Stimulated activated CD4-positive, alpha-beta T cell treated with anti-CD3 and anti-CD28 coated beads, Interleukin-15, amount 100 ng/mL, for 24 hours (primary cell): ENCODE data around the gene CCL14.
"Not testable (repeated sequence)": the region's sequence is repeated elsewhere in the genome, so short reads cannot be mapped to it uniquely, and the experiment has no call there.

Source experiments
- DNase-seq: peaks from one replicate; pipeline ENCODE4 v3.0.0-alpha.2; 2020

CCL14 gene

GRCh38 chr17:35986643-35987042 is at the start of gene CCL14:
Gene CCL14, minus strand, starts transcription at chr17:35986729. Its CDS starts 80 bp downstream, at chr17:35986649.
- no peak for DNase-seq

DNA sequence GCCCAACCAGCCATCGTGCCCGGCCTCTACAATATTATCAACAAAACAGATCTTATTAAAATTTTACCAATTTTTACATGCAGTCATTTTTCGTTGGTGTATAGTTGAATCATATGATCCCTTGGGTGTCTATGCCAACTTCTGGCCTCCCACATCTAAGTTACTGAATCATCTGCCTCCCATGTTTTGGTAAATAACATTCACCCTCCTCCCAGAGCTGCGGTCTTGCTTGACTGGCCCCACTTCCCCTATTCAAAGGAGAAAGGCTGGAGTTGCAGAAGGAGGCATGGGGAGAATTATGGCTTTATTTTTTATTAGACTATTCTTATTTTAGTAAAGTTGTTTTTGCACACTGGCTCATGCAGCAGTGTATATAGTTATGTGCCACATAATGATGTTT is 49.7 kb upstream of the CCL14 start:
- no peak for DNase-seq

- DNase-seq, result no peak
These were observed 47.6 kb upstream of the CCL14 start for GRCh38 chr17:36034127-36034526.

DNA sequence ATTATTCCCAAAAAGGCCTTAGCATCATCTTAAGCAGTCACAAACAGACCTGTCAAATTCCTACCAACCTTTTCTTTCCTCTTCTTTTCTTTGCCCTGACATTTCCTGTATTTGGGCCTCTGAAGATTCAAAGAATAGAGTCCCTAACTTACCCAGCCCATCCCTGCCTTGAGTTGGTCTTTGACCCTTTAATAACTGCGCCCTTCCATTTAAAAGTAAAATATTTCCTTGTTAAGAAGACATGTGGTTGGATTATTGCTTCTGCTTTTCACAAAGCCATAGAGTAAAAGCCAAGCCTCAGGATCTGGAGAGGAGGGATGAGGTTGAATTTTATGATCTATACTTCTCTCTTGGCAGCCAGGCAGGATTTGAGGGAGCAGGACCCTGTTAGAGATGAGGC is 44.4 kb upstream of the CCL14 start:
- DNase-seq, result no peak

DNA sequence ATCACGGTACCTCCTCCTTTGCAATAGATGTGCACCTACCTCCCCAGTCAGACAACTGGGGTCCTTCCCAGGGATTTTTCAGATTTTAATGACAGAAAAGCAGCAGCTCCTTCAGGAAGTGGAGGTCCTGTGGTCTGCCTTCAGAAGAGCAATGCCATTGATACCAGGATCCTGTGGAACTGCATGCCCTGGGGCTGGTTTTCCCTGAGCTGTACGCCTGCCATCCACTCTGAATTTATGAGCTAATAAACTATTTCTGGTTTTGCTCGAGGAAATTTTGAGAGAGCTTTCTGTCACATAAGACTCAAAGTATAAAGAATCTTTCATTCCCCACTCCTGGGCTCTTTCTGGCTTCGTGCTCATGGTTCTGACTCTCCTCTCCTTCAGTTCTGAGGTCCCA is 41.2 kb upstream of the CCL14 start:
- no peak for DNase-seq

- DNase-seq, result no peak
These were observed 37.8 kb upstream of the CCL14 start for GRCh38 chr17:36024106-36024869.

DNA sequence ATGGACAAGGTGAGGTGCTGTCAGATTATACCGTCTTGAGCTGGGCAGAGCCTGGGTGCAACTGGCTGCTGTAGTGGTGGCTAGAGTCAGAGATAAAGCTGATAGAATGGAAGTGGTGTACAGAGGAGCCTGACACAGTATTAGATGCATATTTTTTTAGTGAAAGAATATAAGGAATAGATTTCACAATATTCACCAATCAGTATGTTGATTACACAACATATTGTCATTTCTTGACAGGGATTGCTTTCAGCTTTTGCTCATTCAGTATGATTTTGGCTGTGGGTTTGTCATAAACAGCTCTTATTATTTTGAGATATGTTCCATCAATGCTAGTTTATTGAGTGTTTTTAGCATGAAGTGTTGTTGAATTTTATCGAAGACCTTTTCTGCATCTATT is 32.9 kb upstream of the CCL14 start:
- DNase-seq, result no peak

- DNase-seq, result no peak
These were observed 31.3 kb upstream of the CCL14 start, which contains the start of gene CCL23 for GRCh38 chr17:36017799-36018198. Gene CCL23, minus strand, starts transcription at chr17:36017972. Its CDS starts 75 bp downstream, at chr17:36017897.

DNA sequence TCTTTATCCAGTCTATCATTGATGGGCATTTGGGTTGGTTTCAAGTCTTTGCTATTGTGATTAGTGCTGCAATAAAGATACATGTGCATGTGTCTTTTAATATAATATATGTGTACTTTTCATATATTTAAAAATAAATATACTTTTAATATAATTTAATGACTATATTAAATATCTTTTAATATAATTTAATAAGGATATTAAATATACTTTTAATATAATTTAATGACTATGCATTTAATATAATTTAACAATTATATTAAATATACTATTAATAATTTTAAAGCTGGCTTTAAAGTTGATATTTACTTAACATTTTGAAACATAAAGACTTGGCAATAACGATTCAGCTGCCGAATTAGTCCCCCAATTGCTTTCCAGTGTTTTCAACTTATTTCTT is 30.0 kb upstream of the CCL14 start:
- DNase-seq, result no peak

GRCh38 chr17:36015895-36016294 is 29.4 kb upstream of the CCL14 start:
- not testable (repeated sequence) for DNase-seq

DNA sequence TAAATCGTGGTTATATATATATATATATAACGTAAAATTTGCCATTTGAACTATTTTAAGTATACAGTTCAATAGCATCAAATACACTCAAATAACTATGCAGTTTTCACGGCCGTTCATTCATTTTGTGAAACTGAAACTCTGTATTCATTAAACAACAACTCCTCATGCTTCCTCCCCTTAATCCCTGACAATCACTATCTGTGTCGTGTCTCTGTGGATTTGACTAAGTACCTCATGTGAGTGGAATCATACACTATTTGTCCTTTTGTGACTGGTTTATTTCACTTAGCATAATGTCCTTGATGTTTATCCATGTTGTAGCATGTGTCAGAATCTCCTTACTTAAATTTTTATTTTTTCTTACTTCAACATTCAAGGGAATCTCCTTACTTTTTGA is 28.4 kb upstream of the CCL14 start:
- no peak for DNase-seq

DNA sequence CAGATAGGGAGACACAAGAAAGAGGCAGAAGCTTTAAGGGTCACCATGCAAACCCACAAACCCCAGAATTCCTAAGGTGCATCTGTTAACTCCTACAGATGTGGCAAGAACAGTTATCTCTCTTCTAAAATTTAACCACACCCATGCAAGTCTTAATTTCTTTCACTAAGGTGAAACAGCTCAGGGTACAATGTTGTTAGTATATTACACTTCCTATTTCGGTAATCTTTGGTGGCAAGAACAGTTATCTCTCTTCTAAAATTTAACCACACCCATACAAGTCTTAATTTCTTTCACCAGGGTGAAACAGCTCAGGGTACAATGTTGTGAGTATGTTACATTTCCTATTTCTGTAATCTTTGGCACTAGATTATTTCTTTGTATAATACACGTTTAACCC is 24.7 kb upstream of the CCL14 start:
- no peak for DNase-seq

- DNase-seq, result peak; percentile 14
These were observed 22.6 kb upstream of the CCL14 start for GRCh38 chr17:36008998-36009665.

- no peak for DNase-seq
These were observed 18.1 kb upstream of the CCL14 start for GRCh38 chr17:36004594-36005108.

- DNase-seq, result no peak
These were observed 16.1 kb upstream of the CCL14 start for GRCh38 chr17:36002631-36003030.

DNA sequence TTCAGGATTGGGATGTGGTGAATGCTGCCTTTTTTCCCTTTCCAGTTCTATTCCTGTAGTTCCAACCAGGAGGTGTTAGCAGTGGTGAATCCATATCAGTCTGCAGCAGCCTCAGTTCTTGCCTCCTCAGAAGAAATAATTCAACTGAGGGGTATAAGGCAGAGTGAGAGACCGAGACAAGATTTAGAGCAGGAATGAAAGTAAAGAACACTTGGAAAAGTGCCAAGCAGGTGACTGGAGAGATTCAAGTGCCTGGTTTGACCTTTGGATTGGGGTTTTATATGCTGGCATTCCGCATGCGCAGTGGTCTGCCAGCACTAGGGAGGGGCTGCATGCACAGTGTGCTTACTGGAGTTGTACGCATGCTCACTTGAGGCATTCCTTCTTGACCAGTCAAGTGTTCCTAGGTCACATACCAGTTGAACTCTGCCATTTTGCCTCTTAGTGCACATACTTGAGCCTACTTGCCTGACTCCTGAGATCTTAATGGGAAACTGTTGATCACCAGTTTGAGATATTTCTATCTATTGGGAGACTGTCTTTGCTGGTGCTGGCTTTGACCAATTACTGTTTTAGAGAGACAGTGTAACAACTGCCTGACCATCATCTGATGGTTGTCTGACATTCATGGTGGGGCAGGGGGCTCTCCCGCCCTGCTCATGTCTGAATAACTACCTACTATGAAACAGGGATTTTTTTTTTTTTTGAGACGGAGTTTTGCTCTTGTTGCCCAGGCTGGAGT is 15.5 kb upstream of the CCL14 start:
- no peak for DNase-seq

GRCh38 chr17:36001110-36001771 is 14.7 kb upstream of the CCL14 start, which contains the start of gene CCL15:
Gene CCL15, minus strand, starts transcription at chr17:36001553. Its CDS starts 61 bp downstream, at chr17:36001492.
- DNase-seq, result no peak

DNA sequence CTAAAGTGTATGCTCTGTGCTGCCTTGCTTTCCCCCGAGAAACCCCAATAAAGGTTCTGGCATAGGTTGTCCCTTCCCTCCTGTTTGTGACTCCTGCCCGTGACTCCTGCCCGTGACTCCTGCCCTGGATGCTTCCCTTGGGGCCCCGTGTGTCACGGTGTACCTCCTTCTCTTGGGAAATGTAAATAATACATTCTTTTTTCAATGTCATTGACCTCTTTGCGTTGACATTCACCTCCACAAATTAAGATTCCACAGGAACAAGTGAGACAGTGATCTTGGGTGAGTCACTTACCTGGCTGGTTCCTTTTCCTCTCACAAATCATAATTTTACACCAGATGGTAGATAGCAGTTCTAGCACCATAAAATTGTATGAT is 14.2 kb upstream of the CCL14 start:
- no peak for DNase-seq

DNA sequence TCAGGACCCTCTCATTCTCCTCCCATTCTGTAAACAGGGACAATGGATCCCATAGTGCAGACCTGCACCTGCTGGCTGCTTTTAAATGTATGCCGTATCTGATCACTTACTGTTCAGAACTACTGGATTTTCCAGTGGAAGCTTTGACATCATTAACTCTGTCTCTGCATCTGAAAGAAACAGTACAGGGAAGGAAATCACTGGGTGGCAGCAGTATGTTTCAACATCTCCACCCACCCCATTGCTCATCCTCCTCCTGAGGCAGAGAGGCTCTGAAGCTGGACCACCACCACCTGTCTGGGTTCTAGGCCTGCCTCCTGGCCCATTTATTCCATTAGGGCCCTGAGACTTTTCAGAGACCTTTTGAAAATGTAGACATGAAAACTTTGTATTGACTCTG is 12.2 kb upstream of the CCL14 start:
- no peak for DNase-seq

GRCh38 chr17:35998018-35998545 is 11.6 kb upstream of the CCL14 start:
- no peak for DNase-seq

DNA sequence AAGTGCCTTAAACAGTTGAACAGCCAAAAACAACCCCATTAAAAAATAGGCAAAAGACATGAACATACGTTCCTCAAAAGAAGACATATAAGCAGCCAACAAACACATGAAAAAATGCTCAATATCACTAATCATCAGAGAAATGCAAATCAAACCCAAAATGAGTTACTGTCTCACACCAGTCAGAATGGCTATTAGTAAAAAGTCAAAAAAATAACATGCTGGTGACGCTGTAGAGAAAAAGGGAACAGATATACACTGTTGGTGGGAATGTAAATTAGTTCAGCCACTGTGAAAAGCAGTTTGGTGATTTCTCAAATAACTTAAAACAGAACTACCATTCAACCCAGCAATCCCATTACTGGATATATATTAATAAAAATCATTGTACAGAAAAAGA is 8.8 kb upstream of the CCL14 start:
- DNase-seq, result not testable (repeated sequence)

GRCh38 chr17:35991075-35991474 is 4.5 kb upstream of the CCL14 start:
- no peak for DNase-seq

- no peak for DNase-seq
These were observed 1.6 kb upstream of the CCL14 start for GRCh38 chr17:35988164-35988563.
